ENCODE results near the gene RRP1. TPM values are rescaled to one million over a fixed set of nuclear protein-coding genes. Genes with fewer than 3 reads are reported as not detected.
A peak's percentile ranks its signal among the peaks of the same experiment; 100 is the strongest.

The RRP1 gene
- total RNA-seq, 2 experiments from 2014 or later = 50.3 to 55.0 TPM

GRCh38 chr21:43790010-43790524, 690 bp downstream of the RRP1 start:
- peaks cover 54% of the 10 kb centered on the region for H3K36me3 ChIP-seq (ENCODE audit: insufficient read depth, low read length)
- 0 out of 2 replicates have a peak overlapping the region, but pooled peaks have one; percentile 1 for H2AFZ ChIP-seq (ENCODE audit: low read length)
- peaks cover 15% of the 10 kb centered on the region for H3K4me1 ChIP-seq (ENCODE audit: insufficient read depth, low read length, poor library complexity, severe bottlenecking)
- H3K79me2 ChIP-seq (ENCODE audit: insufficient read depth, low read depth, low read length) = peaks cover 33% of the 10 kb centered on the region
- CTCF ChIA-PET (ENCODE audit: unreplicated experiment) = interaction anchor here (0.6 to 0.7 kb wide), 2 partner anchors 22 to 192 kb away, joined by 3 read pairs; no protein-coding TSS in a partner anchor
- no peak for DNase-seq (ENCODE audit: low spot score)
- H3K9me3 ChIP-seq (ENCODE audit: low read length) = no peaks in the 10 kb centered on the region
- H3K4me2 ChIP-seq (ENCODE audit: low read length) = peak overlapping the region; percentile 97
- TF ChIP-seq EZH2phosphoT487 (IDR thresholded peaks at IDR 0.05; ENCODE audit: borderline replicate concordance, low read depth, low read length) = no peak
- TF ChIP-seq CTCF (conservative IDR thresholded peaks at IDR 0.05; ENCODE audit: low read length) = no peak
- peak overlapping the region; percentile 13 for H3K27ac ChIP-seq (ENCODE audit: low read depth, low read length, poor library complexity, severe bottlenecking)
- H3K9me2 ChIP-seq (ENCODE audit: insufficient read depth, low read length) = no peaks in the 10 kb centered on the region
- H4K20me1 ChIP-seq (ENCODE audit: insufficient read depth, low read length) = peaks cover 7% of the 10 kb centered on the region
- BruUV-seq (replicated peaks) = no TSS peak
- intact Hi-C loops (cut with micrococcal nuclease; ENCODE audit: unreplicated experiment) = no loop called here
- POLR2A ChIA-PET = interaction anchor here (1.1 to 1.7 kb wide), 2 partner anchors 10 to 29 kb away, joined by 3 to 9 read pairs; no protein-coding TSS in a partner anchor
- H3K4me3 ChIP-seq (ENCODE audit: low read depth, low read length, poor library complexity, severe bottlenecking) = peak overlapping the region; percentile 94

- Histone ChIP-seq H3K4me3 (ENCODE audit: low read depth, low read length, poor library complexity, severe bottlenecking) (no peak overlapping the region), H3K36me3 (ENCODE audit: insufficient read depth, low read length) (peaks cover 77% of the 10 kb centered on the region), H3K4me1 (ENCODE audit: insufficient read depth, low read length, poor library complexity, severe bottlenecking) (peaks cover 15% of the 10 kb centered on the region), H3K9me3 (ENCODE audit: low read length) (no peaks in the 10 kb centered on the region), H2AFZ (ENCODE audit: low read length) (no peak overlapping the region), H3K79me2 (ENCODE audit: insufficient read depth, low read depth, low read length) (peaks cover 33% of the 10 kb centered on the region), H3K9me2 (ENCODE audit: insufficient read depth, low read length) (no peaks in the 10 kb centered on the region), H3K27ac (ENCODE audit: low read depth, low read length, poor library complexity, severe bottlenecking) (no peak overlapping the region), H4K20me1 (ENCODE audit: insufficient read depth, low read length) (peaks cover 7% of the 10 kb centered on the region), H3K4me2 (ENCODE audit: low read length) (no peak overlapping the region)
- intact Hi-C loops (cut with micrococcal nuclease; ENCODE audit: unreplicated experiment) = no loop called here
- TF ChIP-seq CTCF (conservative IDR thresholded peaks at IDR 0.05; ENCODE audit: low read length) (no peak), EZH2phosphoT487 (IDR thresholded peaks at IDR 0.05; ENCODE audit: borderline replicate concordance, low read depth, low read length) (no peak)
- BruUV-seq (replicated peaks) = no TSS peak
- POLR2A ChIA-PET = interaction anchor here (0.7 kb wide), 1 partner anchor 12 kb away, joined by 4 read pairs; no protein-coding TSS in a partner anchor
- CTCF ChIA-PET (ENCODE audit: unreplicated experiment) = no interaction called here
- DNase-seq (ENCODE audit: low spot score) = no peak
These were observed 3.0 kb downstream of the RRP1 start for GRCh38 chr21:43792406-43792805.

- peaks cover 7% of the 10 kb centered on the region for H4K20me1 ChIP-seq (ENCODE audit: insufficient read depth, low read length)
- ChIA-PET CTCF (ENCODE audit: unreplicated experiment) (no interaction called here), POLR2A (interaction anchor here (0.7 kb wide), 1 partner anchor 11 kb away, joined by 4 read pairs; no protein-coding TSS in a partner anchor)
- TF ChIP-seq CTCF (conservative IDR thresholded peaks at IDR 0.05; ENCODE audit: low read length) (no peak), EZH2phosphoT487 (IDR thresholded peaks at IDR 0.05; ENCODE audit: borderline replicate concordance, low read depth, low read length) (no peak)
- no peaks in the 10 kb centered on the region for H3K9me3 ChIP-seq (ENCODE audit: low read length)
- intact Hi-C loops (cut with micrococcal nuclease; ENCODE audit: unreplicated experiment) = no loop called here
- H3K9me2 ChIP-seq (ENCODE audit: insufficient read depth, low read length) = no peaks in the 10 kb centered on the region
- H3K79me2 ChIP-seq (ENCODE audit: insufficient read depth, low read depth, low read length) = peaks cover 33% of the 10 kb centered on the region
- H3K27ac ChIP-seq (ENCODE audit: low read depth, low read length, poor library complexity, severe bottlenecking) = no peak overlapping the region
- H3K4me1 ChIP-seq (ENCODE audit: insufficient read depth, low read length, poor library complexity, severe bottlenecking) = peaks cover 15% of the 10 kb centered on the region
- H2AFZ ChIP-seq (ENCODE audit: low read length) = no peak overlapping the region
- H3K36me3 ChIP-seq (ENCODE audit: insufficient read depth, low read length) = peaks cover 86% of the 10 kb centered on the region
- no peak overlapping the region for H3K4me2 ChIP-seq (ENCODE audit: low read length)
- no TSS peak for BruUV-seq (replicated peaks)
- no peak overlapping the region for H3K4me3 ChIP-seq (ENCODE audit: low read depth, low read length, poor library complexity, severe bottlenecking)
- no peak for DNase-seq (ENCODE audit: low spot score)
These were observed 3.9 kb downstream of the RRP1 start for GRCh38 chr21:43793243-43793642.

Measured in OCI-LY7 (cell line).